ENCODE results near the gene LIPH.

GRCh38 chr3:185517387-185518130, 34.8 kb downstream of the LIPH start:
- TF ChIP-seq CTCF (IDR thresholded peaks at IDR 0.05) (no peak), POLR2A (IDR thresholded peaks at IDR 0.05) (no peak)
